ENCODE measurements around the gene GPR65. TPM values are rescaled to one million over a fixed set of nuclear protein-coding genes. Genes with fewer than 3 reads are reported as not detected.
"Not testable (repeated sequence)": the region's sequence is repeated elsewhere in the genome, so short reads cannot be mapped to it uniquely, and the experiment has no call there.

The GPR65 gene
- total RNA-seq, 1 donor from 2014 or later: 0.42 TPM

DNA sequence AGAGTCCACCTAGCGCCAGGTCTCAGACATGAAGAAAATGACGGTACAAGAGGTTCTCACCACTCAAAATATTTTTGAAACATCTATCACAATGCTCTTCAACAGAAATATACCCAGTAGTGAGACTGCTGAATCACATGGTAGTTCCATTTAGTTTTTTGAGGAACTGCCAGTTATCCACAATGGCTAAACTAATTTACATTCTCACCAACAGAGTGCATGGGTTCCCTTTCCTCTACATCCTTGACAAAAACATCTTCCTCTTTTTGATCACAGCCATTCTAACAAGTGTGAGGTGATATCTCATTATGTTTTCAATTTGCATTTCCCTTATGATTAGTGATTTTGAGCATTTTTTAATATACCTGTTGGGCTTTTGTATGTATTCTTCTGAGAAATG is 5.7 kb upstream of the GPR65 start:
- no peak for DNase-seq
- ATAC-seq: no peak
- intact Hi-C loops (cut with micrococcal nuclease): no loop called here

DNA sequence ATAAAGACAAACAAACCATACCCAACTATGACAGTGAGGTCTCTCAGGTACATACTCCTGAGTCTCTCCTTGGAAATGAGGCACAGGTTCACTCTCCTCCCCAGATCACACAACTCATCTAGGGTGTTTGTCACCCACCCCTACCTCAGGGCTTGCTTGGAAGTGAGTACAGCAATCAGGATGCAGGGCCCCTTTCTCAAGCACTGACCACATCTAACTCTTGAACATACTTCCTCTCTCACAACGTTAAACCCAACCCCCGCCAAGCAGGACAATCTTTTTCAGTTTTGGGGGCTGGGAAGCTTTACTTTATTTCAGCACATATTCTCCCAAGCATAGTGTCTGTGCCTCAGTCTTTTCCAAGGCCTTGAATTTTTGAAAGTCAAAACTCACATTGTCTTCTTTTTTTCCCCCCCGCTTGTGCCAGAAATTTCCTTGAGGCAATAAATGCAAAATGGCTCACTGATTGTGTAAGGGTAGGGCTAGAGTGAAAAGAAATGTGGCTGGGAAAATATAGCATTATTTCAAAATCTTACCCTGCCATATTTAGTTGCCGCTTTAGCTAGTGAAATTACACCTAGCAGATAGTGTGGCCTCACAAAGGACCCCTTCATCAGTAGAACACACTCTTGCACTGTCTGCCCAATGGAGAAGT is 2.4 kb upstream of the GPR65 start:
- ATAC-seq (no peak), DNase-seq (no peak)
- intact Hi-C loops (cut with micrococcal nuclease): no loop called here

DNA sequence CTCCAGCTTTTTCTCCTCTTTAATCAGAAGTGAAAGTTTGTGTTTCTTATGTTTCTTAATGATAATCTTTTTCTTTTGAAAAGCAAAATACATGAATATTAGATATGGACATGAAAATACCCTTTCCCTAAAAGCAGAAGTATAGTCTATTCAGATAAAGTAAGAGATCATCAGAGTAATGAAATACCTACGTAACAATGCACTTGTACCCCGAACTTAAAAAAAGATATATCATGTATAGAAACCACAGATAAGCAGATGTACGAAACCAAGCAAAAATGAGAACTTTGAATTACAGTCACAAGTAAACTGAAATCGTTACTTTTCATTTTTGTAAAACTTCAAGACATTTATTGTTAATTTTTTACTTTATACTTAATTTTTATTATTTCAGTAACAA is 1.5 kb upstream of the GPR65 start:
- ATAC-seq (no peak), DNase-seq (no peak)
- intact Hi-C loops (cut with micrococcal nuclease): no loop called here

- DNase-seq (no peak), ATAC-seq (no peak)
- intact Hi-C loops (cut with micrococcal nuclease): no loop called here
These were observed 364 bp upstream of the GPR65 start for GRCh38 chr14:88004506-88005036.

DNA sequence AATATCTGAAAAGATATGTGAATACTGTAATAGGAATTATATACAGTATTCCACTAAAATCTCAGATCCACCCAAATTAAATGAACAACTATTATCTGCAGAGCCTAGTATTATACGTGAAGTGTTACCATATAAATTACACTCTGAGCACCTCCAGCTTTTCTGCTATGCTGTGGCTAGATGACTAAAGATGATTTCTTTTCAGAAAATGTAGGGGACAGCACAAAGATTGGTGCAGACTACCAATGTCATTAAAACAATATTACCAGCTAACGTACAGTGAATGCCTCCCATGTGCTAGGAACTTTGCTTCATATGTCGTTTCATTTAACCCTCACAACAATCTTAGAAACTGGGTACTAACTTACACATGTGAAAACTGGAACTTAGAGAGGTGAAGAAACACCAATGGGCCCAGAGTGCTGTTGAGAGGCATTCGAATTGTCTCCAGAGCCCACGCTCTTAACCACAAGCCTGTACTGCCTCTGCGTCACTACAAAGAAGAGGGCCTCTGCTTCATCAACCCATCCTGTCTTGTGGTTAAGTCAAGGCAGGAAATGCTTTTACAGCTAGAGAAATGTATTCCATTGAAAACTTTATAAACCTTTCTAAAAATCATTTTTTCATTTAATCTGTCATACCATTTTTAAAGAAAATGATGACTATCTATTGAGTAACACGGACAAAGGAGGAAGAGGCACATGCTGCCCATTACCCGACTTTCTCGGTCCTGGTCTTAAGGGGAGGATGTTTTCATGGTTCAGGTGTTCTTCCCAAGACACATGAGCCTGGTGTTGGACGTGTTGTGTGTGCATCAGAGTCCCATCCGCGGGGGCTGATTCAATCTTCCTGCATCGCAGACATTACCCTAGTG is 1.3 kb downstream of the GPR65 start:
- intact Hi-C loops (cut with micrococcal nuclease): no loop called here
- ATAC-seq (peak; percentile 51), DNase-seq (no peak)

DNA sequence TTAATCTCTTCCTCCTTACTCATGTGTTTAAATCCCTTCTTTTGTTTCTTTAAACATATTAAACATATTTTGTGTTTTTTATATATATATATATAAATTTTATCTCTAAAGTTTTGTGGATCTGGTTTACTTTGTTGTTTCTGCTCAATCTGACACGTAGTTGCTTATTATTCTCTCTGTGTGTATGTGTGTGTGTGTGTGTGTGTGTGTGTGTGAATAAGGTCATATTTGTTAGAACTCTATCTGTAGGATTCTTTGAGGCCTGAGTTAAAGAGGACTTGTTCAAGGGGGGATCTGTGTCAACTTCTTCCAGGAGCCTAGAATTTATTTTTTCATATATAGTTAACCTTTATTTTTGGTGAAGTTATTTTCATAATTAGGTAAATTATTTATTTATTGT is 2.7 kb downstream of the GPR65 start:
- intact Hi-C loops (cut with micrococcal nuclease): no loop called here
- no peak for DNase-seq
- ATAC-seq: no peak

DNA sequence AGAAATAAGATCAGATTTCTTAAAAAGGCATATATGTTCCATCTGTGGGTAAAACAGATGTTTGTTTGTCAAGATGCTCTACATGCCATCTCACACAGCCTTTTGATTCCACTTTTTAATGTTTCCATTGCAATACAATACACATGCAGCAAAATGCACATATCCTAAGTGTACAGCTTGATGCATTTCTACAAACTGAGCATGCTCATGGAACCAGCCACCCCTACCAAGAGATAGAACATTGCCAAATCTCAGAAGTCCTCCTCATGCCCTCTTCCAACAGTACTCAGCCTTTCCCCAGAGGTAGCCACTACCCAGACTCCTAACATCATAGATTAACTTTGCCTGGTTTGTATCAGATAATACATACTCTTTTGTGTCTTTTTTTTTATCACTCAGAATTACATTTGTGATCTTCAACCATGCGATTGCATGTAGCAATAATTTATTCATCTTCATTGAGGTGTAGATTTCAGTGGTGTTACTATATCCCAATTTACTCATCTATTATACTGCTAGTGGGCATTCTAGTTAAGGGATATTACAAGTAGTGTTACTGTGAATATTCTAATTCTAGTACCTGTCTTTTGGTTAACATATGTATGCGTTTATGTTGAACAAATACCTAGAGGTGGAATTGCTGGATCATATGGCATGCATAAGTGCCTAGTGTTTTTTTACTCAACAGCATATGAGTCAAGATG is 3.3 kb downstream of the GPR65 start:
- DNase-seq (no peak), ATAC-seq (no peak)
- intact Hi-C loops (cut with micrococcal nuclease): no loop called here

- no peak for DNase-seq
- no peak for ATAC-seq
- intact Hi-C loops (cut with micrococcal nuclease): no loop called here
These were observed 4.6 kb downstream of the GPR65 start for GRCh38 chr14:88009486-88009885.

DNA sequence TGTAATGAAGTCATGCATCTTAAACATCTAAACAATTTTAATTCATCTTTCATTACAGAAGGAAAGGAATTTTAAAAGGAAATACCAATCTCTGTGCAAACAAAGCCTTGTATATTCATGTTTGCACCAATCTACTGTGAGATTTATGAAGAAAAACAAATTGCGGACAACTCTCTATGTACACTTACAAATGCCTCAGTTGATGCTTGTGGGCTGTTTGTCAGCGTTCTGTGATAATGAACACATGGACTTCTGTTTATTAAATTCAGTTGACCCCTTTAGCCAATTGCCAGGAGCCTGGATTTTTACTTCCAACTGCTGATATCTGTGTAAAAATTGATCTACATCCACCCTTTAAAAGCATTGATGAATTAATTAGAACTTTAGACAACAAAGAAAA is 5.4 kb downstream of the GPR65 start:
- DNase-seq: no peak
- no peak for ATAC-seq
- intact Hi-C loops (cut with micrococcal nuclease): loop anchor here (5.0 to 10.0 kb wide), 2 partner anchors 66 to 162 kb away; no protein-coding TSS in a partner anchor

DNA sequence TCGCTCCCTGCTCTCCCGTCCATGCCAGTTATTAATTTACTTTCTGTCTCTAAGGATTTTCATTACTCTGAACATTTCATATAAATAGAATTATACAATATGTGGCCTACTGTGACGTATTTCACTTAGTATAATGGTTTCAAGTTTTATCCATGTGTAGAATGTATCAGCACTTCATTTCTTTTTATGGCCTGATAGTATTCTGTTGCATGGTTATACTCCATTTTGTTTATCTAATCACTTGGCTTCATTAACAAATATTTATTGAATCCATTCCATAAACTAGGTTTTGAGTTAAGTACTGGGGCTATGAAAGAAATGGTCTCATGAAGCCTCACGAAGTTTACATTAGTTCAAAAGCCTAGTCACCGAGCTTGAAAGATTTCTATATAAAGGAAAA is 7.6 kb downstream of the GPR65 start:
- DNase-seq (no peak), ATAC-seq (no peak)

GRCh38 chr14:88013750-88014349 is 8.9 kb downstream of the GPR65 start:
- DNase-seq (peak; percentile 59), ATAC-seq (peak; percentile 95)
- intact Hi-C loops (cut with micrococcal nuclease): loop anchor here (5.0 to 10.0 kb wide), 2 partner anchors 69 to 158 kb away; no protein-coding TSS in a partner anchor

More for the DNA sequence above, 7.6 kb downstream of the GPR65 start:
- intact Hi-C loops (cut with micrococcal nuclease): loop anchor here (5.0 to 10.0 kb wide), 2 partner anchors 68 to 160 kb away; no protein-coding TSS in a partner anchor

- intact Hi-C loops (cut with micrococcal nuclease): loop anchor here (10.0 kb wide), 1 partner anchor 72 kb away; no protein-coding TSS in a partner anchor
- no peak for DNase-seq
- ATAC-seq: no peak
These were observed 11.8 kb downstream of the GPR65 start for GRCh38 chr14:88016768-88017167.

DNA sequence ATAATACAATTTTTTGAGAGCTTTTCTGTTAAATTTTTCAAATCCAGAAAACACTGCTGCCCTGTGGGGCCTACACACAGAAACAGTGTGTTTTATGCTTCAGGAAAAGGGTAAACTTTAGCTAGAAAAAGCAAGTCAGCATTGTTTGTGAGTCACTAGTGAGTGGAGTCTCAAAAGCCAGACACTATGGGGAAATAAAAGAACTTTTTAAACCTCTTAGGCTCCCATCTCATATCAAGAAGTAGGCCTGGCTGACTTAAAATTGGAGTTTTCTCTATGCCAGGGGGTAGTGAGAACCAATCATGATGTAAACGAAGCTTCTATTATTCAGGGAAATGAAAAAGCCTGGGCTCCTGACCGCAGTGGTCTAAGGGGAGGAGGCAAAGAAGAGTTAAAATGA is 12.6 kb downstream of the GPR65 start:
- DNase-seq (no peak), ATAC-seq (no peak)
- intact Hi-C loops (cut with micrococcal nuclease): loop anchor here (10.0 kb wide), 1 partner anchor 73 kb away; no protein-coding TSS in a partner anchor

DNA sequence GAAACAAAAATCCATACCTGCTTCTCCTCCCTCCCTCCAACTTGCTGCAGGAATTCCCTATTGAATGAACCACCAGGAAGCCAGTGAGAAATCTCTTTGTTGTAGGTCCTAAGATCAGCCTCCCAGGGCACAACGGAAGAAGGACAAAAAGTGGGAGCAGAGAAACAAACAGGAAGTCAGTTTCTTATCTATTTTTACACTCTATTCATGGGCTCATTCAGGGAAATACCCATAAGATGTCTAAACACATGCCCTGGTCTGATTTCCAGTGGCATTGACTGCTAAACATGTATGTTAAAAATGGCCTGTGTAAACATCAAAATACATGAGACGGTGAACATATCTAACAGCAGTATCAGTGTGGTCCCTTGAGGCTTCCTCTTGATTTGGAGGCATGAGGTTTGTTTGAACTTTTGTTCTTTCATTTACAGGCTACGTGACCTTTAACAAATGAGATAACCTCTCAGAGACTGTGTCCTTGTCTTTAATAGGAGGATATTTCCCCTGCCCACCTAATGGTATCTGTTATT is 18.8 kb downstream of the GPR65 start:
- intact Hi-C loops (cut with micrococcal nuclease): no loop called here
- ATAC-seq (no peak), DNase-seq (no peak)

DNA sequence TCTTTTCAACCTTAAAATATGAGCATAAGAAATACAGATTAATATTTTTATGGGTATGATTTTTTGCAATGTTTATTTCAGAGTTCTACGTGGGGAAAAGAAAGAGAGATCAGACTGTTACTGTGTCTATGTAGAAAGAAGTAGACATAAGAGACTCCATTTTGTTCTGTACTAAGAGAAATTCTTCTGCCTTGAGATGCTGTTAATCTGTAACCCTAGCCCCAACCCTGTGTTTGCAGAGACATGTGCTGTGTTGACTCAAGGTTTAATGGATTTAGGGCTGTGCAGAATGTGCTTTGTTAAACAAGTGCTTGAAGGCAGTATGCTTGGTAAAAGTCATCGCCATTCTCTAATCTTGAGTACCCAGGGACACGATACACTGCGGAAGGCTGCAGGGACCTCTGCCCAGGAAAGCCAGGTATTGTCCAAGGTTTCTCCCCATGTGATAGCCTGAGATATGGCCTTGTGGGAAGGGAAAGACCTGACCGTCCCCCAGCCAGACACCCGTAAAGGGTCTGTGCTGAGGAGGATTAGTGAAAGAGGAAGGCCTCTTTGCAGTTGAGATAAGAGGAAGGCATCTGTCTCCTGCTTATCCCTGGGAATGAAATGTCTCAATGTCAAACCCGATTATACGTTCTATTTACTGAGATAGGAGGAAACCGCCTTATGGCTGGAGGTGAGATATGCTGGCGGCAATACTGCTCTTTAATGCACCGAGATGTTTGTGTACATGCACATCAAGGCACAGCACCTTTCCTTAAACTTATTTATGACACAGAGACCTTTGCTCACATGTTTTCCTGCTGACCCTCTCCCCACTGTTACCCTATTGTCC is 19.5 kb downstream of the GPR65 start:
- intact Hi-C loops (cut with micrococcal nuclease); ATAC-seq; DNase-seq: not testable (repeated sequence)

DNA sequence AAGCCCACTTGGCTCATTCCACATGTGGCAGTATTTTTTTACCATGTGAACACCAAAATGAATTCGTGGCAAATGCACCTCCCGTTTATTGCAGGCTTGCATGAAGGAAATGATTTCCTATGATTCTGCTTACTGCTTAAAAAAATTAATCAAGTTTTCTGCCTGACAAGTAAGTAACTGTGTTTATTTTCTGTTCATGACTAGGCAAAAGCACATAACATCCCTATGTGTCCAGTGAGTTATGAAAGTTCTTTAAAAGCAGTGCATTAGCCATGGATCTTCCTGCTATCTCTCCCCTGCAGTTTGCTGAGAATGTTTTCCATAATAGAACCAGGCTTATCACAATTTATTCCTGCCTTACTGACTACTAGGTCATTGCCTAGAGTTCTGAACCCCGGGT is 20.4 kb downstream of the GPR65 start:
- intact Hi-C loops (cut with micrococcal nuclease): no loop called here
- ATAC-seq: no peak
- no peak for DNase-seq

DNA sequence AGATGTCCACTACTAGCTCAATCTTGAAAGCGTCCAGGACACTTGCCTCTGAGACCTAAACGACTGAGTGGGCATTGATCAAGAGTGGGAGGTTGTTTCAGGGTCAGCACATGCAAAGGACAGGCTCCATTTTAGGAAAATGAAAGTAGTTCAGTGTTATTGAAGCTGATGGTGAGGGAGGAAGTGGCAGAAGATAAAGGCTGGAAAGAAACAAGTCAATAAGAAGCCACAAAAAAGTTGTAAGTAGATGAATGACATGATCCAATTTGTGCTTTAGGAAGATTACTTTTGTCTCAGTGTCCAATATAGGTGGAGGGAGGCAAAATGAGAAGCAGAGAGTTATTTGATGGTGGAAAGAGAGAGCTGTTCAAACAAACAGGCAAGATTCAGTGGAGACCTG is 22.0 kb downstream of the GPR65 start:
- intact Hi-C loops (cut with micrococcal nuclease): no loop called here
- no peak for ATAC-seq
- no peak for DNase-seq

GRCh38 chr14:88029500-88029899 is 24.6 kb downstream of the GPR65 start:
- DNase-seq (no peak), ATAC-seq (no peak)
- intact Hi-C loops (cut with micrococcal nuclease): no loop called here
